HG03558 (cell line): ENCODE data around the gene NYAP2.

Experiments
- ATAC-seq: cut with Tn5 transposase; IDR thresholded peaks from one replicate; pipeline ENCODE4 v1.9.1; 2021; ENCODE audit warnings: moderate number of reproducible peaks; ENCODE audit not compliant: unreplicated experiment; ENCODE audit errors: extremely low read depth

NYAP2 gene

GRCh38 chr2:225425284-225425683 is 25.8 kb downstream of the NYAP2 start:
- ATAC-seq: no peak

- ATAC-seq: no peak
Measured at GRCh38 chr2:225428360-225428759, 28.9 kb downstream of the NYAP2 start.

GRCh38 chr2:225429717-225430116 is 30.2 kb downstream of the NYAP2 start:
- no peak for ATAC-seq

- no peak for ATAC-seq
Measured at GRCh38 chr2:225431105-225431863, 31.8 kb downstream of the NYAP2 start.

GRCh38 chr2:225434014-225434413 is 34.5 kb downstream of the NYAP2 start:
- ATAC-seq: no peak

GRCh38 chr2:225437319-225437718 is 37.8 kb downstream of the NYAP2 start:
- ATAC-seq: no peak

- no peak for ATAC-seq
Measured at GRCh38 chr2:225438248-225438647, 38.7 kb downstream of the NYAP2 start.

- ATAC-seq: no peak
Measured at GRCh38 chr2:225452677-225453076, 53.2 kb downstream of the NYAP2 start.

GRCh38 chr2:225454412-225454811 is 54.9 kb downstream of the NYAP2 start:
- no peak for ATAC-seq

- ATAC-seq: no peak
Measured at GRCh38 chr2:225456619-225457260, 57.2 kb downstream of the NYAP2 start.

GRCh38 chr2:225457482-225457881 is 58.0 kb downstream of the NYAP2 start:
- no peak for ATAC-seq

- ATAC-seq: peak; percentile 54
Measured at GRCh38 chr2:225458431-225459117, 59.1 kb downstream of the NYAP2 start.

GRCh38 chr2:225462417-225462816 is 62.9 kb downstream of the NYAP2 start:
- ATAC-seq: no peak

GRCh38 chr2:225462945-225463344 is 63.4 kb downstream of the NYAP2 start:
- ATAC-seq: no peak

- ATAC-seq: no peak
Measured at GRCh38 chr2:225463449-225463848, 63.9 kb downstream of the NYAP2 start.

- ATAC-seq: peak; percentile 80
Measured at GRCh38 chr2:225464346-225465025, 65.0 kb downstream of the NYAP2 start.

- no peak for ATAC-seq
Measured at GRCh38 chr2:225465827-225466226, 66.3 kb downstream of the NYAP2 start.

GRCh38 chr2:225466891-225467604 is 67.5 kb downstream of the NYAP2 start:
- no peak for ATAC-seq

- no peak for ATAC-seq
Measured at GRCh38 chr2:225468131-225468530, 68.6 kb downstream of the NYAP2 start.

GRCh38 chr2:225471039-225471438 is 71.5 kb downstream of the NYAP2 start:
- ATAC-seq: no peak
